ENCODE results near the gene PREP. TPM values are rescaled to one million over a fixed set of nuclear protein-coding genes. Genes with fewer than 3 reads are reported as not detected.
A peak's percentile ranks its signal among the peaks of the same experiment; 100 is the strongest.

The PREP gene
- total RNA-seq, 1 donor, result 18.1 TPM

DNA sequence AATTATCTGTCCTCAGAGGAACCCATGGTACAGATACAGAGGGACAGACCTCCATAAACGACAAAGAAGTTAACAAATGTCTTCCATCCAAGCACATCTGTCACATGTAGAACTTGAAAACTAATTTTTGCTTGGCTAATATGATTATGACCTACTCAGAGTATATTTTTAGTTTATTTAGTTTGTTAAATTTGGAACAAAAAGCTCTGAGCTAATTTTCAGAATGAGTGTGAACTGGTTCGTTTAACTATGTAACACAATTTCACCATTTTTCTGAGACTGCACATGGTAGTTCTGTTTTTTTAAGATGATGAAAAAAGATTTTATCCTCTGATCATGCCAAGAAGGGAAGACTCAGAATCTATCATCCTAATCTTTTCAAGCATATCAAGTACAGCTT lies 34.4 kb upstream of the PREP start:
- TF ChIP-seq, protein P1, sequence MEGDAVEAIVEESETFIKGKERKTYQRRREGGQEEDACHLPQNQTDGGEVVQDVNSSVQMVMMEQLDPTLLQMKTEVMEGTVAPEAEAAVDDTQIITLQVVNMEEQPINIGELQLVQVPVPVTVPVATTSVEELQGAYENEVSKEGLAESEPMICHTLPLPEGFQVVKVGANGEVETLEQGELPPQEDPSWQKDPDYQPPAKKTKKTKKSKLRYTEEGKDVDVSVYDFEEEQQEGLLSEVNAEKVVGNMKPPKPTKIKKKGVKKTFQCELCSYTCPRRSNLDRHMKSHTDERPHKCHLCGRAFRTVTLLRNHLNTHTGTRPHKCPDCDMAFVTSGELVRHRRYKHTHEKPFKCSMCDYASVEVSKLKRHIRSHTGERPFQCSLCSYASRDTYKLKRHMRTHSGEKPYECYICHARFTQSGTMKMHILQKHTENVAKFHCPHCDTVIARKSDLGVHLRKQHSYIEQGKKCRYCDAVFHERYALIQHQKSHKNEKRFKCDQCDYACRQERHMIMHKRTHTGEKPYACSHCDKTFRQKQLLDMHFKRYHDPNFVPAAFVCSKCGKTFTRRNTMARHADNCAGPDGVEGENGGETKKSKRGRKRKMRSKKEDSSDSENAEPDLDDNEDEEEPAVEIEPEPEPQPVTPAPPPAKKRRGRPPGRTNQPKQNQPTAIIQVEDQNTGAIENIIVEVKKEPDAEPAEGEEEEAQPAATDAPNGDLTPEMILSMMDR (IDR thresholded peaks at IDR 0.05; ENCODE audit: insufficient read depth, low read length), result no peak
- no peak for DNase-seq (ENCODE audit: low read depth)
- H3K4me3 ChIP-seq (ENCODE audit: low read depth, low read length), result no peak overlapping the region

DNA sequence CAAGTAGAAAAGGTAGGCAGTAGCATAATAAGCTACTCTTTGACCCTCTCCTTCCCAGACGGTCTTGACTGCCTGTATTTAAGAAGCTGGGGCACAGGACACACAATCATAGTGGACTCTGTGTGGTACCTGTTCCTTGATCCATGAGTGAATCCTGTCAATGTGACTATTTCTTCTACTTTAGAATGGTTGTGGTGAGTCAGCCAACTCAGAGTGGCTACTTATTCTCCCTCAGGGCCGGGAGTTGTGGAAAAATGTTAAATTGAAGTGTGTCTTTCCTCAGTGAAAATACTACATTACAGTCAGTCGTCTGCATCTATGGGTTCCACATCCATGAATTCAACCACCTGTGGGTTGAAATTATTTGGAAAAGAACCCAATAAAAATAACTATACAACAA lies 30.8 kb upstream of the PREP start:
- DNase-seq (ENCODE audit: low read depth), result no peak
- TF ChIP-seq, protein P1 (IDR thresholded peaks at IDR 0.05; ENCODE audit: insufficient read depth, low read length), result no peak
- no peak overlapping the region for H3K4me3 ChIP-seq (ENCODE audit: low read depth, low read length)

DNA sequence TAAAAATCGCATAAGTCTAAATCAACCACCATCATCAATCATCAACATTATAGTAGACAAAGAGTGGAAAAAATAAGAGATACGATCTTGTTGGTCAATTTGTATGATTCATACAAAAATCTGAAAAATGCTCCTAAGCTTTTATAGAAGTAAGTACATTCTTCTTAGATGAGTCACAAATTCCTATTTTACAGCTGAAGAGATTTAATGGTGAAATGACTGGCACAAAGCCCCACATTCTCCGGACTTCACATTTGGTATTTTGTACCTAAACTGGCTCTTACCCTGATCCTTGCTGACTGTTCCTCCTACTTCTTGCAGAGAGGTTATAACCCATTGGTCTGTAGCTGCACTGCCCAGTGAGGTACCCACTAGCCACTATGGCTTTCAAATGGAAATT lies 29.9 kb upstream of the PREP start:
- TF ChIP-seq, protein P1 (IDR thresholded peaks at IDR 0.05; ENCODE audit: insufficient read depth, low read length), result no peak
- H3K4me3 ChIP-seq (ENCODE audit: low read depth, low read length), result no peak overlapping the region
- DNase-seq (ENCODE audit: low read depth), result peak; percentile 94

- TF ChIP-seq, protein P1 (IDR thresholded peaks at IDR 0.05; ENCODE audit: insufficient read depth, low read length), result peak; percentile 50
- peak; percentile 82 for DNase-seq (ENCODE audit: low read depth)
- no peak overlapping the region for H3K4me3 ChIP-seq (ENCODE audit: low read depth, low read length)
These were observed 28.3 kb upstream of the PREP start for GRCh38 chr6:105431226-105431625.

DNA sequence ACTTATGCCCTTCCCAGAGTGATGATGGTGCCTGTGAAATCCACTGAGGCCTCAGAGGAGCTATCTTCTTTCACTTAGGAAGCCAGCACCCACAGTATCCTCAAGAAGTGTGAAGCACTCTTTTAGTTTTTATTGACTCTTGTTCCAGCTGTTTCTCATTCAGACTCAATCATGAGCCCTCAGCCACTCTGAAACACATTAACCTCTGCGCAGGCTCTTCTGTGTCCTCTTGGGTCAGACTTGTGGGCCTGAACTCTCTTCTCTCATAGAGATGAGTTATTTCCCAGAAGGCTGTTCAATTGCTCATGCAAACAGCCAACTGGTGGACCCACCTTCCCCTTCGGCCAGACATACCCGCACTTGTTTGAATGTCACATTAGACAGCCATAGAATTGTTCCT lies 27.8 kb upstream of the PREP start:
- no peak for DNase-seq (ENCODE audit: low read depth)
- TF ChIP-seq, protein P1 (IDR thresholded peaks at IDR 0.05; ENCODE audit: insufficient read depth, low read length), result no peak
- H3K4me3 ChIP-seq (ENCODE audit: low read depth, low read length), result no peak overlapping the region

- no peak overlapping the region for H3K4me3 ChIP-seq (ENCODE audit: low read depth, low read length)
- peak; percentile 74 for DNase-seq (ENCODE audit: low read depth)
- TF ChIP-seq, protein P1 (IDR thresholded peaks at IDR 0.05; ENCODE audit: insufficient read depth, low read length), result no peak
These were observed 26.8 kb upstream of the PREP start for GRCh38 chr6:105429676-105430075.

- H3K4me3 ChIP-seq (ENCODE audit: low read depth, low read length), result no peak overlapping the region
- DNase-seq (ENCODE audit: low read depth), result peak; percentile 91
- TF ChIP-seq, protein P1 (IDR thresholded peaks at IDR 0.05; ENCODE audit: insufficient read depth, low read length), result no peak
These were observed 25.6 kb upstream of the PREP start for GRCh38 chr6:105428342-105428957.

Data from fibroblast of the aortic adventitia (primary cell).